ENCODE results near the gene PSG1.
"Not testable (repeated sequence)": the region's sequence is repeated elsewhere in the genome, so short reads cannot be mapped to it uniquely, and the experiment has no call there.

Gene PSG1

DNA sequence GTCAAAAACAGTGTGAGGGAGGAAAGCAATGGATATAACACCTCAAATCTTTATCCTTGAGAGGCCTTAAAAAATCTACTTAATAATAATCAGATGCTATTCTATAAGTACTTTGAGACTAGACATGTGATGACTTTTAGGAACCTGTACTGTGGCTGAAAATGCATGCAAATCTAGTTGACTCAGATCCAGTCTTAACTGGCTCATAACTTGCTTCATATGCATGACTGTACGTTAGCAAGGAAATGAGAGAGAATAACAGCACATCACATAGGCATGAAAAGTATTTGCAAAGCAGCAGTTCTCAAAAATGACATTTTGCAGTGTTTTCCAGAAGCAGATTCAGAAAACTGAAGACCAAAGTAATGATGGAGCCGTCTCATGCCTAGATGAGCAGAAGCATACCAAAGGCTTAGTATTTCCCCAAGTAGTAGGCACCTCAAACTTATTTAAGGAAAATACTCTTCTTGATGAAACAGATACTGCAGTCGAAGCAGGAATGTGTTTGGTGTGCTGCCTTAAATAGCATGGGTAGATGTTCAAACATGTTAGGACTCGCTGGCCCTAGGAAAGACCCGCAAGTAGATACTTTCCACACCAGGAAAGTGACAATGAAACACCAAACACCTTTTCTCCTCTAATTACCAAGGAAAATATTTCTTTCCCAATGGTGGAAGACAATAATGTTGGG, 59.4 kb downstream of the PSG1 start:
- H2BK5ac ChIP-seq (ENCODE audit: low read length); H3K4ac ChIP-seq (ENCODE audit: low read length); H4K91ac ChIP-seq (ENCODE audit: low read depth, low read length, poor library complexity); DNase-seq (ENCODE audit: low spot score); H3K79me1 ChIP-seq (ENCODE audit: low read depth, low read length); H4K8ac ChIP-seq (ENCODE audit: low read depth, low read length); H3K4me2 ChIP-seq (ENCODE audit: insufficient read depth, low read length, poor library complexity, severe bottlenecking); H3K23ac ChIP-seq (ENCODE audit: low read depth, low read length, poor library complexity); H3K9ac ChIP-seq (ENCODE audit: low read depth, low read length, poor library complexity); H2AK5ac ChIP-seq (ENCODE audit: low read depth, low read length); H3K18ac ChIP-seq (ENCODE audit: low read length); H3K4me1 ChIP-seq (ENCODE audit: control insufficient read depth in 2 of 2, insufficient read depth in 1 of 2, low read depth in 1 of 2, low read length in 2 of 2); H2BK12ac ChIP-seq (ENCODE audit: low read length); H2BK15ac ChIP-seq (ENCODE audit: low read length); H3K4me3 ChIP-seq (ENCODE audit: low read length in 2 of 2); H3K27me3 ChIP-seq (ENCODE audit: control insufficient read depth in 3 of 3, insufficient read depth in 3 of 3, low read depth in 1 of 3, low read length in 3 of 3); H3K27ac ChIP-seq (replicated peaks; ENCODE audit: low read length); H2BK120ac ChIP-seq (ENCODE audit: low read depth, low read length); H3K9me3 ChIP-seq (replicated peaks in 1 of 2; ENCODE audit: control insufficient read depth in 2 of 2, insufficient read depth in 1 of 2, low read depth in 1 of 2, low read length in 2 of 2); H3K36me3 ChIP-seq (replicated peaks in 1 of 2; ENCODE audit: control insufficient read depth in 2 of 2, insufficient read depth in 2 of 2, low read length in 2 of 2); H2AFZ ChIP-seq (ENCODE audit: low read length); H3K14ac ChIP-seq (ENCODE audit: low read length): not testable (repeated sequence)
- no CpG with 5 or more reads among the region's 5 CpGs for WGBS, 2 donors (ENCODE audit: extremely low coverage in 2 of 2, insufficient read length in 2 of 2, insufficient replicate concordance in 1 of 2)

GRCh38 chr19:42816894-42817293, 62.6 kb downstream of the PSG1 start:
- no peak overlapping the region for H2BK15ac ChIP-seq (ENCODE audit: low read length)
- H2AFZ ChIP-seq (ENCODE audit: low read length) = no peak overlapping the region
- no peak overlapping the region for H3K23ac ChIP-seq (ENCODE audit: low read depth, low read length, poor library complexity)
- H2BK5ac ChIP-seq (ENCODE audit: low read length) = no peak overlapping the region
- no peak overlapping the region for H2BK12ac ChIP-seq (ENCODE audit: low read length)
- H3K27ac ChIP-seq (replicated peaks; ENCODE audit: low read length) = no peak overlapping the region
- no peak overlapping the region for H3K14ac ChIP-seq (ENCODE audit: low read length)
- DNase-seq (ENCODE audit: low spot score) = no peak
- no peaks in the 10 kb centered on the region for H3K79me1 ChIP-seq (ENCODE audit: low read depth, low read length)
- no peak overlapping the region for H3K4me2 ChIP-seq (ENCODE audit: insufficient read depth, low read length, poor library complexity, severe bottlenecking)
- no peak overlapping the region for H3K4me3 ChIP-seq (ENCODE audit: low read length in 2 of 2)
- no peak overlapping the region for H2BK120ac ChIP-seq (ENCODE audit: low read depth, low read length)
- no peak overlapping the region for H3K18ac ChIP-seq (ENCODE audit: low read length)
- H3K9ac ChIP-seq (ENCODE audit: low read depth, low read length, poor library complexity) = no peak overlapping the region
- H3K4me1 ChIP-seq (ENCODE audit: control insufficient read depth in 2 of 2, insufficient read depth in 1 of 2, low read depth in 1 of 2, low read length in 2 of 2) = no peaks in the 10 kb centered on the region
- no peak overlapping the region for H4K91ac ChIP-seq (ENCODE audit: low read depth, low read length, poor library complexity)
- H3K36me3 ChIP-seq (replicated peaks in 1 of 2; ENCODE audit: control insufficient read depth in 2 of 2, insufficient read depth in 2 of 2, low read length in 2 of 2) = no peaks in the 10 kb centered on the region
- H2AK5ac ChIP-seq (ENCODE audit: low read depth, low read length) = no peak overlapping the region
- H3K4ac ChIP-seq (ENCODE audit: low read length) = no peak overlapping the region
- no peak overlapping the region for H4K8ac ChIP-seq (ENCODE audit: low read depth, low read length)
- no peaks in the 10 kb centered on the region for H3K9me3 ChIP-seq (replicated peaks in 1 of 2; ENCODE audit: control insufficient read depth in 2 of 2, insufficient read depth in 1 of 2, low read depth in 1 of 2, low read length in 2 of 2)
- H3K27me3 ChIP-seq (ENCODE audit: control insufficient read depth in 3 of 3, insufficient read depth in 3 of 3, low read depth in 1 of 3, low read length in 3 of 3) = no peaks in the 10 kb centered on the region

Measured in neuronal stem cell (in vitro differentiated cells).